Vagina (tissue), 2 donors: ENCODE results near the gene OR11A1.

Experiments used
- CTCF ChIP-seq, 3 experiments: fragments of 450-650 bp in 2 of 3; fragments of 200-600 bp in 1 of 3; sonication (generic) in 1 of 3; IDR thresholded peaks; one replicate each; pipeline ENCODE4 v1.5.1; 2017 to 2019; ENCODE audit warnings: antibody characterized with exemption in 3 of 3, mild to moderate bottlenecking in 2 of 3, moderate library complexity in 2 of 3
- POLR2A ChIP-seq, 2 donors: fragments of 450-650 bp; IDR thresholded peaks; one replicate each; pipeline ENCODE4 v1.6.1; 2017; ENCODE audit warnings: antibody characterized with exemption in 2 of 2, mild to moderate bottlenecking in 2 of 2, moderate library complexity in 2 of 2
- POLR2AphosphoS5 ChIP-seq, 2 donors: sonication (generic); formaldehyde crosslinking; IDR thresholded peaks; one replicate each; pipeline ENCODE4 v1.9.0; 2017; ENCODE audit warnings: antibody characterized with exemption in 2 of 2, mild to moderate bottlenecking in 2 of 2, low read depth in 1 of 2; ENCODE audit not compliant: insufficient read depth in 1 of 2

DNA sequence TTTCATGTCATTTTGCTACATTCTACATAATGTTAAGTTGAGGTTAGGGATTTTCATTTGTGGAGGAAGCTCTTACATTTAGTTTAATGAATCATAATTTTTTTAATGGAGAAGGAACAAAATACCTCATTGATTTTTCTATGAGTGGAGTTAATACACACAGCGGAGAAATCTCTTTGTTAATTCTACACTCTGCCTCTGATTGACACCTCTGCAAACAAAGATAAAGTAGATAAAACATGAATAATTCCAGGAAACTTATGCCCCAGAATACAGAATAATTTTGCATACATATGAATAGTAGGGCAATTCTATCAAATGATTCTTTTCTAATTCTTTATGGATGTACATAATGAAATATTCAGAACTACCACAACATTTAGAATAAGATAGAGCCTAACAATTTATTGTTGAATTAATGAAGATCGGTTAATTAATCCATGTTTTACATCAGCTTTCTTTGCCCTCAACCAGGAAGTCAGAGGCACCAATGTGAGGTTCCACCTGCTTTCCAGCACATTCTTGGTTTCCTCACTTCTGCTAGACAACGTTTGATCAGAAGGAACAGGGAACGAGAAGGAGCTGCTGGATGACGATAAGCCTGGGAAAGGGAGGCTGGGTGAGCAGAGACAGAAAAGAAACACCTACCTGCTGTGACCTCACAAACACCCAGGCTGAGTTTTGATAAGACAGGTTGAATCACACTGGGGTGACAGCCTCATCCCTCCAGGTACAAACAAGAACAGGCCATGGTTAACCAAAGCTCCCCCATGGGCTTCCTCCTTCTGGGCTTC is 4.3 kb upstream of the OR11A1 start:
- TF ChIP-seq CTCF (IDR thresholded peaks at IDR 0.05) (no peak), POLR2A (IDR thresholded peaks at IDR 0.05) (no peak), POLR2AphosphoS5 (IDR thresholded peaks at IDR 0.05; ENCODE audit: insufficient read depth in 1 of 2, low read depth in 1 of 2) (no peak)
